GM12878 (cell line): ENCODE results near the gene CDCP1. TPM values are rescaled to one million over a fixed set of nuclear protein-coding genes. Genes with fewer than 3 reads are reported as not detected.

Experiments
- ATAC-seq: fragments of 200-7000 bp; cut with Tn5 transposase; 3 replicates; pipeline ENCODE4 v1.9.1; 2020; ENCODE audit warnings: mild to moderate bottlenecking, moderate library complexity
- BruUV-seq: library from RNA; stranded (reverse); fragments of 400-500 nt; replicated peaks from 2 replicates; lab custom pipeline; 2021; lab: Mats Ljungman, UMichigan
- CTCF ChIA-PET: fragments of 300-600 bp; sonication (Branson Sonifier 250); formaldehyde crosslinking; extraction: SDS; loops from one replicate; lab custom pipeline; 2021; ENCODE audit warnings: inconsistent platforms; lab: Yijun Ruan, JAX
- POLR2A ChIA-PET: fragments of 350-600 bp; formaldehyde crosslinking; extraction: SDS; loops from one replicate; lab custom pipeline; 2021; ENCODE audit warnings: inconsistent platforms; lab: Charles Lee
- RAD21 ChIA-PET: fragments of 300-600 bp; sonication (Branson Sonifier 250); formaldehyde crosslinking; loops from one replicate; lab custom pipeline; 2023; ENCODE audit warnings: antibody characterized with exemption; ENCODE audit not compliant: unreplicated experiment; lab: Charles Lee
- SMC1A ChIA-PET: fragments of 300-600 bp; sonication (Branson Sonifier 250); formaldehyde crosslinking; loops from one replicate; lab custom pipeline; 2023; ENCODE audit not compliant: unreplicated experiment, uncharacterized antibody; lab: Charles Lee
- DNase-seq: peaks from one replicate; pipeline ENCODE4 v3.0.0-alpha.2; 2011; ENCODE audit warnings: low read depth, low spot score
- FAIRE-seq: peaks from 3 replicates; lab custom pipeline; 2011; peaks lifted over from hg19 to GRCh38; lab: Jason Lieb, UNC
- H2AFZ ChIP-seq: 2 replicates; pipeline ENCODE4 v1.6.0; 2011; ENCODE audit warnings: low read depth, low read length, control low read depth; ENCODE audit not compliant: control insufficient read depth
- H3K27ac ChIP-seq: 2 replicates; pipeline ENCODE4 v1.5.1; 2011; ENCODE audit warnings: control low read depth; ENCODE audit not compliant: control insufficient read depth, insufficient read depth
- H3K27me3 ChIP-seq, 2 experiments: replicated peaks in 1 of 2; 2 replicates each; pipeline versions ENCODE4 v1.6.0 to v1.6.1; 2011; ENCODE audit warnings: low read length in 1 of 2; ENCODE audit not compliant: control insufficient read depth in 2 of 2, insufficient read depth in 2 of 2
- H3K36me3 ChIP-seq, 2 experiments: 2 replicates each; pipeline ENCODE4 v1.5.1; 2011; ENCODE audit warnings: low read length in 1 of 2; ENCODE audit not compliant: control insufficient read depth in 2 of 2, insufficient read depth in 2 of 2
- H3K4me1 ChIP-seq: 2 replicates; pipeline ENCODE4 v1.6.1; 2011; ENCODE audit warnings: mild to moderate bottlenecking, low read length, moderate library complexity, mixed read lengths; ENCODE audit not compliant: control insufficient read depth, insufficient read depth
- H3K4me2 ChIP-seq: 2 replicates; pipeline ENCODE4 v1.6.0; 2011; ENCODE audit warnings: control low read depth; ENCODE audit not compliant: control insufficient read depth, insufficient read depth
- H3K4me3 ChIP-seq: fragments of 200-600 bp; sonication (generic); 2 replicates; pipeline ENCODE4 v1.5.1; 2016
- H3K79me2 ChIP-seq: 2 replicates; pipeline ENCODE4 v1.6.0; 2011; ENCODE audit warnings: low read length; ENCODE audit not compliant: control insufficient read depth, insufficient read depth
- H3K9ac ChIP-seq: 2 replicates; pipeline ENCODE4 v1.8.0; 2011; ENCODE audit warnings: low read length, control low read depth, mixed read lengths; ENCODE audit not compliant: control insufficient read depth, insufficient read depth
- H3K9me3 ChIP-seq: replicated peaks from 3 replicates; pipeline ENCODE4 v1.5.1; 2011; ENCODE audit warnings: mild to moderate bottlenecking, low read length; ENCODE audit not compliant: control insufficient read depth, insufficient read depth
- H4K20me1 ChIP-seq: 2 replicates; pipeline ENCODE4 v1.6.0; 2011; ENCODE audit not compliant: control insufficient read depth, insufficient read depth
- MYB ChIP-seq: fragments of 150-350 bp; IDR thresholded peaks from 2 replicates; pipeline ENCODE4 v1.6.1; 2014; ENCODE audit warnings: mild to moderate bottlenecking, low read depth, low read length, borderline replicate concordance
- MYC ChIP-seq: IDR thresholded peaks from 2 replicates; pipeline ENCODE4 v1.6.1; 2011; ENCODE audit warnings: mild to moderate bottlenecking, low read length, moderate library complexity, inconsistent platforms; ENCODE audit not compliant: insufficient read depth, insufficient replicate concordance, insufficient read length, severe bottlenecking
- REST ChIP-seq: IDR thresholded peaks from 2 replicates; pipeline ENCODE4 v1.6.1; 2012; ENCODE audit warnings: mild to moderate bottlenecking, low read depth, low read length
- SPI1 ChIP-seq: IDR thresholded peaks from 2 replicates; pipeline ENCODE4 v1.6.1; 2011; ENCODE audit warnings: low read depth, mild to moderate bottlenecking, low read length, moderate library complexity, borderline replicate concordance; ENCODE audit not compliant: insufficient read depth
- SUPT20H ChIP-seq: IDR thresholded peaks from 2 replicates; pipeline ENCODE4 v1.6.1; 2011; ENCODE audit warnings: low read depth, mild to moderate bottlenecking, low read length, moderate library complexity, borderline replicate concordance; ENCODE audit not compliant: control insufficient read depth
- TARDBP ChIP-seq: IDR thresholded peaks from 2 replicates; pipeline ENCODE4 v1.6.1; 2016; ENCODE audit warnings: borderline replicate concordance
- WGBS: methylation state at CpG from one replicate; pipeline ENCODE4 v1.1.6; 2016; ENCODE audit warnings: low lambda C conversion rate; ENCODE audit not compliant: insufficient replicate concordance, insufficient coverage; ENCODE audit errors: missing lambda C conversion rate; 5-methylcytosine and 5-hydroxymethylcytosine counted together
- in situ Hi-C: fragments of 300-500 bp; cut with MboI; formaldehyde crosslinking; loops from 9 replicates; pipeline ENCODE4 v1.14.3; 2018; ENCODE audit warnings: mixed read lengths
- intact Hi-C: fragments of 100-400 bp; cut with micrococcal nuclease; formaldehyde crosslinking; loops from one replicate; pipeline ENCODE4 v1.14.2; 2022; ENCODE audit not compliant: unreplicated experiment
- polyA plus RNA-seq, 11 experiments: library from polyadenylated mRNA; depleted of rRNA in 4 of 11; unstranded in 6 of 11; stranded (reverse) in 5 of 11; fragments of >200 nt; fragmentation: Nextera tagmentation in 4 of 11; fragmentation: Illumina TruSeq in 1 of 11; extraction: Ambion mirVana in 4 of 11; extraction: Trizol in 1 of 11; gene quantifications; 1 replicate in 1 of 11; 2 replicates in 10 of 11; pipeline versions ENCODE4 v1.2.1 to v1.2.3, GENCODE V29; 2011 to 2016; ENCODE audit warnings: inconsistent platforms in 2 of 11, missing spikeins in 2 of 11, low read depth in 1 of 11
- total RNA-seq, 4 experiments: library from RNA; depleted of rRNA in 3 of 4; stranded (reverse); fragments of >200 nt in 3 of 4; fragmentation: Illumina TruSeq in 1 of 4; extraction: Trizol in 1 of 4; gene quantifications; 2 replicates each; pipeline versions ENCODE4 v1.2.1 to v1.2.3, GENCODE V29; 2013 to 2021

Gene CDCP1
- total and polyA plus RNA-seq, 10 of the 15 experiments (the other 5 are each of a cell fraction or from before 2014, with no cell fraction given) = 0.35 to 2.2 (median 0.86) TPM

- no TSS peak for BruUV-seq
- Histone ChIP-seq H3K27ac (no peak overlapping the region), H4K20me1 (no peaks in the 10 kb centered on the region), H3K9ac (no peak overlapping the region), H3K9me3 (no peaks in the 10 kb centered on the region), H3K36me3 (no peaks in the 10 kb centered on the region), H2AFZ (no peak overlapping the region), H3K79me2 (no peaks in the 10 kb centered on the region), H3K4me2 (no peak overlapping the region), H3K27me3 (no peaks in the 10 kb centered on the region), H3K4me1 (no peaks in the 10 kb centered on the region), H3K4me3 (no peak overlapping the region)
- in situ Hi-C loops (no loop called here), intact Hi-C loops (no loop called here)
- SMC1A ChIA-PET = interaction anchor here (1.0 to 1.6 kb wide), 2 partner anchors 10 to 150 kb away, joined by 3 to 4 read pairs; no protein-coding TSS in a partner anchor
- DNase-seq (no peak), FAIRE-seq (no peak), ATAC-seq (no peak)
- RAD21 ChIA-PET = interaction anchor here (1.0 to 1.1 kb wide), 2 partner anchors 19 to 150 kb away, joined by 3 read pairs; no protein-coding TSS in a partner anchor
- TF ChIP-seq MYB (no peak), SPI1 (no peak), TARDBP (no peak), MYC (no peak), REST (no peak), SUPT20H (no peak)
- CTCF ChIA-PET = no interaction called here
- 1% methylated on average over 4 of the region's 4 CpGs for WGBS
- POLR2A ChIA-PET = interaction anchor here (0.6 kb wide), 1 partner anchor 179 kb away, joined by 5 read pairs; no protein-coding TSS in a partner anchor
These were observed 85.8 kb downstream of the CDCP1 start for GRCh38 chr3:45060165-45060892.
